GM19240 (cell line): ENCODE measurements around the gene AGBL3.
"Not testable (repeated sequence)": the region's sequence is repeated elsewhere in the genome, so short reads cannot be mapped to it uniquely, and the experiment has no call there.

Experiments used
- DNase-seq: peaks from one replicate; pipeline ENCODE4 v3.0.0; 2011; ENCODE audit warnings: low spot score; ENCODE audit not compliant: insufficient read length

AGBL3 gene

GRCh38 chr7:135167365-135167917 lies 181.1 kb downstream of the AGBL3 start:
- no peak for DNase-seq

GRCh38 chr7:135168001-135168400 lies 181.7 kb downstream of the AGBL3 start:
- no peak for DNase-seq

- no peak for DNase-seq
Measured at GRCh38 chr7:135168489-135169140, 182.3 kb downstream of the AGBL3 start.

GRCh38 chr7:135169141-135169963 lies 183.0 kb downstream of the AGBL3 start:
- peak; percentile 57 for DNase-seq

- DNase-seq: no peak
Measured at GRCh38 chr7:135169964-135170273, 183.6 kb downstream of the AGBL3 start.

- DNase-seq: peak; percentile 56
Measured at GRCh38 chr7:135170274-135170997, 184.1 kb downstream of the AGBL3 start, which contains the start of gene CYREN. CYREN (minus strand) TSS chr7:135170707; CDS start chr7:135168922, 1,785 bp downstream.

- not testable (repeated sequence) for DNase-seq
Measured at GRCh38 chr7:135170998-135171481, 184.7 kb downstream of the AGBL3 start.

- DNase-seq: not testable (repeated sequence)
Measured at GRCh38 chr7:135171581-135172291, 185.4 kb downstream of the AGBL3 start.

- not testable (repeated sequence) for DNase-seq
Measured at GRCh38 chr7:135173916-135174315, 187.6 kb downstream of the AGBL3 start.

GRCh38 chr7:135174941-135175340 lies 188.6 kb downstream of the AGBL3 start:
- no peak for DNase-seq

- no peak for DNase-seq
Measured at GRCh38 chr7:135175931-135176330, 189.6 kb downstream of the AGBL3 start.

GRCh38 chr7:135177028-135177696 lies 190.9 kb downstream of the AGBL3 start:
- DNase-seq: no peak

GRCh38 chr7:135178364-135178763 lies 192.1 kb downstream of the AGBL3 start:
- DNase-seq: no peak

- DNase-seq: no peak
Measured at GRCh38 chr7:135179321-135179925, 193.1 kb downstream of the AGBL3 start.

- no peak for DNase-seq
Measured at GRCh38 chr7:135180122-135180521, 193.8 kb downstream of the AGBL3 start.

GRCh38 chr7:135181261-135181928 lies 195.1 kb downstream of the AGBL3 start:
- no peak for DNase-seq

GRCh38 chr7:135181929-135182678 lies 195.8 kb downstream of the AGBL3 start:
- no peak for DNase-seq

- DNase-seq: no peak
Measured at GRCh38 chr7:135183478-135183877, 197.2 kb downstream of the AGBL3 start.
